HG03095 (cell line): Measurements from ENCODE around the gene CNNM1.

Experiments used
- ATAC-seq: cut with Tn5 transposase; IDR thresholded peaks from one replicate; pipeline ENCODE4 v1.9.1; 2021; ENCODE audit warnings: moderate library complexity; ENCODE audit not compliant: unreplicated experiment

Gene CNNM1

DNA sequence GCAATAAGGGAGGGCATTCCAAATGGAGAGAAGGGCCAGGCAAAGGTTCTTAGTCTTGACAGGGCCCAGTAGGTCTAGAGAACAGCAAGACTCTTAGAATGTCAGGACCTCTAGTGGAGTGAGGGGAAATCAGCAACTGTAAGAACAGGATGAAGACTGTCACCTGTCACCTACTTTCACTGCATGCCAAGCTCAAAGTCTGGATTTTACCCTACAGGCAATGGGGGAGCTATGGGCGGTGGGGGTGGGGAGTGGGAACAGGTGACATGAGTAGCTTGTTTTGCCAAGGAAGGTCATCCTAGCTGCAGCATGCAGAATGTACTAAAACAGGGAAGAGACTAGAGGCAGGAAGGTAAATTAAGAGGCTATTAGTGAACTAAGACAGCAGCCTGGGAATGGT, 82.9 kb downstream of the CNNM1 start:
- no peak for ATAC-seq

DNA sequence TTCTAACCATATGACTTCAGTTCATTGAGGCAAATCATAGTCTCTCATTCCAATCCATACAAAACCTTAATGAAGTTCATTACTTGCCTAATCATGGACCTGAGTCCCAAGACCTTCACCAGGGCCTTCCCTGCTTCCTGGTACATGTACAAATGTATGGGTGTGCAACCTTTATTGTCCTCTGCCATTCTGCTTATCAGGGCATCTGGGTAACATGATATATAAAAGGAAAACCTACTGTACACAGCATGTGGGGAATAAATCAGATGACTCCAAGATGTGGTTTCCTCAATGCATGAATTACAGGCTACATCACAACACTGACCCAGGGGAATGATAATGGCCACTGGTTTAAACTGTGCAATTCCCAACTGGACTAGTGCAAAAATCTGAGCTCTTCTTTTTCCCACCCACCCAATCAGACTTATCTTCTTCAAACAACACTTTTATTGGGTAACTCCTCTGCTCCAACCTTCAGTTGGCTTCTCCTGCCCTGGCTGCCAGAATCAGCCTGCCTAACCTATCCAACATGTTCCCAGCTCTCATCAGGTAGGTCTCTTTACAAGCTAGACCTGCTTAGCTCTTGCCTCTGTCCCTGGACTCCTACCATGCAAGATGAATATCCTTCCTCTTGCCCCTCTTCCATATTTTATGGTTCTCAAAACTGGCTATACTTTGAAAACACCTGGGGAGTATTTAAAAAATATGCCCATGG, 89.9 kb downstream of the CNNM1 start:
- no peak for ATAC-seq

DNA sequence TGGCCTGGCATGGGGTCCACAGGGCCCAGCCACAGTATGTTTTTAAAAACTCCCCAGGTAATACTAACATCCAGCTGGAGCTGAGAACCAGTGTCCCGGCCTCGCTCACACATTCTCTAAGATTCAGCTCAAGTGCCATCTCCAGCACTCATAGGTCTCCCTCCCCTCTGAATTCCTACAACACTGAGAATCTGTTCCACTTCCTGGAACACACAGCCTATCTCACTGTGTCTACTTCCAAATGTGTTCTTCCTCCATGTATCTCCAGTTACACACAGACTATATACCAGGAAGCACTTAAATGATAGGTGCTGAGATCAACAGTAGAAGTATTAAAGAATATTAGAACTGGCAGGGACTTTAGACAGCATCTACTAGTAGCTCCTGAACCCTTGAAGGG, 90.5 kb downstream of the CNNM1 start:
- ATAC-seq = no peak

DNA sequence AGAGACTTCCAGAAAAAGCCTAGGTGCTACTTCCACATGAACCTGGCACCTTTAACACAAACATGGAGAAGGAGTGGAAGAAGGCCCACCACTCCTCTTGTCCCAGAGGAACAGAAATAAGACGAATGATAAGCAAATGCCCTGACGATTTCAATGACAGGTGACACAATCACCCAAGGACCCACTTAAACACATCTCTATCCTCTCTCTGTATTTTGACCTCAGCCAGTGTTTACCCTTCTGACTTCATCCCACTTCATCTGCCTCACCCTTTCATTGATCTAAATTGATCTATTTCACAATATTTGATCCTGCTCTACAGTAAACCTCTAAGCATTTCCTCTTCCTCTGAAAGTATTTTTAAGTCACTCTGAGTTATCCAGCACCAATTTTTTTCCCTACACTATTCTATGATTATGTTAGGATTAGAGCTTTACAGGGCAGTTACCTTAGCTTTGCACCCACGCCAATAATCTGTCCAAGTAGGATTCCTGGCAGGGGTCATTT, 92.1 kb downstream of the CNNM1 start:
- ATAC-seq = no peak

DNA sequence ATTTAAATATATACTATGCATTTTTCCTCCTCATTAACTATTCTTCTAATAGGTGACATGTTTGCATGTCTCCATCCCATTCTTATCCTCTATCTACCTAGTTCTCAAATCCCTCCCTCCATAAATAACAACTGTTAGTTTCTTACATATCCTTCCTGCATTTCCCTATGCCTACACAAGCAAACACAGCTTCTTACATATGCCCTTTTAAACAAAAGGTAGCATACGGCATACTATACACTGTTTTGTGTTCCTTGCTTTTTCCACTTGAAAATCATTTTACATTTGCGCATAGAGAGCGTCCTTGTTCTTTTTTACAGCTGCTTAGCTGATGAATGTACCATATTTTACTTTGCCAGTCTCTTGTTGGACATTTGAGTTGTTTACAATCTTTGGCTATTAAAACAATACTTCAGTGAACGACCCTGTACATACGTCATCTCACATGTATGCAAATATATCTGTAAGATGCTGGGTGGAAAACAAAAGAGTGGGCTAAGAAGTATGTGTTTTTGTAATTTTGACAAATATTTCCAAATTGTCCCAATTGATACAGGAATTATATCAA, 93.5 kb downstream of the CNNM1 start:
- ATAC-seq = no peak

DNA sequence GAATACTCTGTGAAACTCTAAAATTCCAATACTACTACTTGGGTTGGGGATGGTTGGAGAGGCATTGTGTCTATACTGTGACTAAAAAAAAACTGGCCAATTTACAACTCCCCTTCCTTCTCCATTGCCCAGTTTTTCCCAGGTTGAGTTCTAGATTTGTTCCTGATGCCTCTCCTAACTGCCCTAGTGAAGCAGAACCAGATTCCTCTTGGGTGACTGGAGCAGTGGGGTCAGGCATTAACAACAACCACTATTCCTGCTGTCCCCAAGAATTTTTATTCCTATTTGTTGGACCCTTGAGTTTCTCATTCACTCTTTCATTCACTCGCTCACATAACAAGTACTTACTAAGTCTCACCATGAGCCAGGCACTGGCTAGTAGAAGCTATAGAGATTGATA, 95.5 kb downstream of the CNNM1 start:
- no peak for ATAC-seq

DNA sequence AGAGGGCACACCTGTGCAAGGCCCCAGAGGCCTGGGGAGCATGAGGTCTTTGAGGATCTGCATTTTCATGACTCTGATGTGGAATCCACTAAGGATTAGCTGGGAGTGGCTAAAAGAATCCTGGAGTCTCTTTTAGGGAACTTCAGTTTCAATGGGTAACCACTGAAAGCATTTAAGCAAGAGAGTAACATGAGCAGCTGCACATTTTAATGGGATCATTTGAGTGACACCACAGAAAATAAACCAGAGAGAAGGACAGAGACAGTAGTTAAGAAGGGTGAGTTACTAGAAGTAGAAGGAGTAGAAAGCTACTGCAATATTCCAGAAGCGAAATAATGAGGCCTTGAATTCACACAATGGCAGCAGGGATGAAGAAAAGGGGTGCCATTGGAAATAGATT, 96.0 kb downstream of the CNNM1 start:
- no peak for ATAC-seq

DNA sequence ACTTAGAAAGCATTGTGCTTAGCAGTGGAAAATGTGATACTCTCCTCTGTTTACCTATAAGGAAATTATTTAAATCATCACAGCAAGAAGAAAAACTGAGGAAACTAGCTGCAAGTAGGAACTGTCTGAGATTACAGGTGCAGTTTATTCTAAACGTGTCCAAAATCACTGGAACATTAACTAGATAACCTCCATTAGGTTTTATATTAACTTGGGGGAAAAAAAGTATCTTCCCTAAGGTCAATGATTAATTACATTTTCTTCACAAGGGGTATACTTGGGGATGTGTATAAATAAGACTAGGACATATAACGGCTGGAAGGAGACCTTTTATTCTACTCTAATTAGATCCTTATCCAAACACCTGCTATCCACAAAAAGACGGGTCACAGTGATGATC, 97.5 kb downstream of the CNNM1 start:
- ATAC-seq = no peak

DNA sequence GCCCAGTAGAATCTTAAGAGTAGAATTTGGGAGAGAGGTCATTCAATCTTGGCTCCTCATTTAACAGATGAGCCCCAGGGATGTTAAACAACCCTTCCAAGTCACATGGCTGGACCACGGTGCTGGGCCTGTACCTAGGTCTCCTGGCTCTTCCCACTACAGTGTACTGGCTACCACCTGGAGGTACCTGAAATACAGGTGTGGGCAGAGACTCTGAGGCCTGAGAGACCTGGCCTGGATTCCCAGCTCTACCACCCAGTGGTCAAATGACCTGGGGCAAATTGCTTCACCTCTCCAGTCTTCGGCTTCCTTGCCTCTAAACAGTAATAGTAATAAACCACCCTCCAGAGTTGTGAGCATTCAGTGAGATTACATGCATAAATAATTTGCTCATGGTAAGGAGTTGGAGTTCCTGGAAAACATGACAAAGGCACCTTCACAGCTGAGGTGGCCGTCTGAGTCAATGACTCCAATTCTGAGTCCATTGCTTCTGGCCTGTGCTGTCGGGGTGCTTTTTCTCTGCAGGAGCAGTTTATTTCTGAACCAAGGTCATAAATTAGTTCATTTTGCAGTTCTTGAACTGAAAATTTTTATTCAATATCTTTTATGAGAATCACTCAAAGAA, 98.5 kb downstream of the CNNM1 start:
- ATAC-seq = no peak

DNA sequence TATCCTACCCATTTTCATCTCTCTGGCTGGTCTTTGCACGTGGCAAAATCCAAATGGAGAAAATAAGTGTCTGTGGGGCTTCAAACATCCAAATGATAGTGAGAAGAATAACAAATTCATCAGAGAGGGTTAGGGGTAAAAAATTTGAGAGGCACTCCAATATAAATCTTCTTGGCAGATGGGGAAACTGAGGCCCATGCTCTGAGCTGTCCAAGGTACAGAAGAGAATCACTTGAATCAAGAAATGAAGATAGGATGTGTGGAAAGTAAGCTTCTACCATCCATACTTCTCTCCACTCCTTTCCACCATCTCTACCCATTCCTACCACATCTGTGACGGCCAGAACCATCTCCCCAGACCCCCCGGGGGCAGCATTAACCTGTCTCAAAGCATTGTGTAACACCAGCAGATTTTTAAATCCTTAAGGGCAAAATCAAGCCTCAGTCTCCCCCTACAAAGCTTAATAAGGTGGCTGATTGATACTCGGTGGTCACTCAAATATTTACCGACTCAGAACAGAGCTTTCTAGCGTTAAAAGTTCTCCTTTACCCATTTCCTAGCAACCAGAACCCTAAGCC, 100.5 kb downstream of the CNNM1 start:
- ATAC-seq = no peak

DNA sequence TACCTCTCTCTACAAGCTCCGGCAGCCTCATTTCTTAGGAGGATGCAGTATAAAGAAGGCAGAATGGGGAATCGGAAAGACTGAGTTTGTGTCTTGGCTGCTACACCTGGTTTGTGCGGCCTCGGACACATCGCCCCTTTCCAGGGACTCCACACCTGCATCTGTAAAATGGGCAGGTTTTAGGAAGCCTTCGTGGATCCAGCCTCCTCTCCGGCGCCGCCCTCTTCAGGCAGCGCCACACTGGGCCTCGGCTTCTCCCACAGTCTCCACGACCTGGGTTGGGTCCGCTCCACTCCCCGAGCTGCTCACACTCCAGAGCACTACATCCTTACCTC, 100.9 kb downstream of the CNNM1 start:
- peak; percentile 11 for ATAC-seq

DNA sequence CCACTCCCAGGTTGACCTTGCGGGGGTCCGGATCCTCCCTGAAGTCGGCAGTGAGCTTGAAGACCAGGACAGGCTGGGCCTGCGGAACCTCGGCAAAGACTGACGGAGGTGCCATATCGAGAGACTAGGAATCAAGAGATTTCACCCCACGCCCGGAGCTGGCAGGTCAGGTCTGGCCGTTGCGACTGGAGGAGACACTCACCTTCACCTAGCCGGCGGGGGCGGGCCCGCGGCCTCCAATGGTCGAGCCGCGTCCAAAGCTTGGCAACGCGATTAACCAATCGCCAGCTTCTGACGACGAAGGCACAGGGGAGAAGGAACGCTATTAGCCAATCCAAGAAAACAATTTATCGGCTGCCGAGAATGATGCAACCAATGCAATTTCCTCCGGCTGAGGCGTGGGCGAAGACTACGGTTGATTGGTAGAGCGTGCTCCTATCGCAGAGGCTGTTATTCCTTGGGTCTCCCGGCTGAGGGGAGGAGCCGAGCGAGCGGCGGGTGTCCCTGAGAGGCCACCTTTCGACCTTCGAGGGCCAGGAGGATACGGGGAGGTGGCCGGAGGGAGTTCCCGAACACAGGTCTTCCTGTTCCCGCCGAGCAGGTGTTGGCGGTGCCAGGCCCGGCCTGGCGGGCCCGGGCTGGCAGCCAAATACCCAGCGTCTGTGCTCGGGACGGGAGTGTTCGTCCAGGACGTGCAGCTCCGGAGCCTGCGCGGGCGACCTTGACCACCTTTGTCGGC, 101.5 kb downstream of the CNNM1 start, which contains the start of gene GOT1:
GOT1 (minus strand) TSS at position 174 of the 739 bp plus-strand sequence; CDS start at position 115, 59 bp downstream.
- ATAC-seq = peak; percentile 96

DNA sequence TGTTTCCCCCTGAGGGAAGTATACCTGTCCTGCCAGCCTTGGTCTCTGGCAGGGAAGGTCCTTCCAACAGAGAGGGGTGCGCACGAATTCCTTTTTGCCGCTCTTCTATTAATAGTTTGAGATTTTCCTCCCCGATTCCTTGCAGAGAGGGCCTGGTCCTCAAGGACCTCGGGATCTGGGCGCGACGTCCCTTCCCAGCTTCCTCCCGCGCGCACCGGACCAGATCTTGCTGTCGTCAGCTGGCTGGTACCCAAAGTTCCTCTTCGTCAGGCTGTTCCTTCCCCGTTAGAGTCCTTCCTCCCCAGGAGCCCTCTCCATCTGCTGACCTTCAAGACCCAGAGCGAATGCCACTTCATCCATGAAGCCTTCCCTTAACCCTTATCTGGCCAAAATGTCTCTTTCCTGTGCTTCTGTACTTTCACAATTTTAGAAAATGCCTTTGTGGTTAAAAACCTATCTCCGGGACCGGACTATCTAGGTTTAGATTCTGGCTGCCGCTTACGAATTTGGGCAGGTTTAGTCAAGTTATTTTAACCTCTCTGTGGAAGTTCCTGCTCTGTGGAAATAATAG, 102.1 kb downstream of the CNNM1 start:
- no peak for ATAC-seq

DNA sequence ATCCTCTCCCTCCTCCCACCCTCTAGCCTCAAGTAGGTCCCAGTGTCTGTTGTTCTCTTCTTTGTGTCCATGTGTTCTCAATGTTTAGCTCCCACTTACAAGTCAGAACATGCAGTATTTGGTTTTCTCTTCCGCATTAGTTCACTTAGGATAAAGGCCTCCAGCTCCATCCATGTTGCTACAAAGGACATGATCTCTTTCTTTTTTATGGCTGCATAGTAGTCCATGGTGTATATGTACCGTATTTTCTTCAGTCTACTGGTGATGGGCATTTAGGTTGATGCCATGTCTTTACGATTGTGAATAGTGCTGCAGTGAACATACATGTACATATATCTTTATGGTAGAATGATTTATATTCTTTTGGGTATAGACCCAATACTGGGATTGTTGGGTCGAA, 102.9 kb downstream of the CNNM1 start:
- ATAC-seq = no peak

DNA sequence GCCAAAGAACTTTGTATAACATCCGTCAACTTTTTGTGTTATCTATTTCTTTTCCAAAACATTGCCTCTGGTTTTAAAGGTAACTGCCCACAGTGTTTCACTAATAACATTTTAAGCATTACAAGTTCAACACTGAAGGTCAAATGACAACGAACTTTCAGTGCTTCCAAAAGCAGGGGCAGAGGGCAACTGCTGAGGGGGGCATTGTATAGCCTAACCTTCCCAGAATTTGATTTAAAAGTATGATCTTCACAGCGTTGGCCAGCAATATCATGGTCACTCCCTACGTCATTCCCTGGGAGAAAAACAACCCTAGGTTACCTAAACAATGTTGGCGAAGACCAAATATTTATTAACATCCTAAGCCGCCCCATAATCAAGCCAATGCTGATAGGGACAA, 103.7 kb downstream of the CNNM1 start:
- ATAC-seq = no peak

DNA sequence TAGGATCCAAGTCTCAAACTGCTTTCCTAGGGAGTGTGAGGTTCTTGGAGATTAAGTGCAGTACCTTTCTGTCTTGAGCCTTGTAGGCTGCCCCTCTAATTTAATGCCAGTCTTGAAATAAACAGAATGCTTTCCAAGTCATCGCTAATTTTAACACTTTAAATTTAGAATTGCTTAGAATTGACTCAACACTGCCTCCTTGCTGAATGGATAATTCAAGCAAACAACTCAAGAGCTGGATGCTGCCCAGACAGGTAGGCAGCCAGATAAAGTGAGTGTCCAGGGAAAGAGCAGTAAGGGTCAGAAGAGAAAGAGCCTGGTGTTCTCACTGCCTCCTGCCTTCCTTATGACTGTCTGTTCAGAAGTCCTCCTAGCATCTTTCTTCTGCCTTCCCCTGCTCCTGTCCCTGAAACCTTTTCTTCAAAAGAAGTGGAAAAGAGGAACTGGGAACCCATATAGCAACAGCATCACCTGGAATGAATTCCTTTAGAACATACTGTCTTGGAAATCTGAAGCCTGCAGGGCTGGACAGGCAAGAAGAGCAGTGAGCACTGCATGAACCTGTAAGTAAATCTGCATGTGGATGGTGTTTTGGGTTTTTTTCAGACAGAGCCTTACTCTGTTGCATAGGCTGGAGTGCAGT, 104.3 kb downstream of the CNNM1 start:
- ATAC-seq = no peak

DNA sequence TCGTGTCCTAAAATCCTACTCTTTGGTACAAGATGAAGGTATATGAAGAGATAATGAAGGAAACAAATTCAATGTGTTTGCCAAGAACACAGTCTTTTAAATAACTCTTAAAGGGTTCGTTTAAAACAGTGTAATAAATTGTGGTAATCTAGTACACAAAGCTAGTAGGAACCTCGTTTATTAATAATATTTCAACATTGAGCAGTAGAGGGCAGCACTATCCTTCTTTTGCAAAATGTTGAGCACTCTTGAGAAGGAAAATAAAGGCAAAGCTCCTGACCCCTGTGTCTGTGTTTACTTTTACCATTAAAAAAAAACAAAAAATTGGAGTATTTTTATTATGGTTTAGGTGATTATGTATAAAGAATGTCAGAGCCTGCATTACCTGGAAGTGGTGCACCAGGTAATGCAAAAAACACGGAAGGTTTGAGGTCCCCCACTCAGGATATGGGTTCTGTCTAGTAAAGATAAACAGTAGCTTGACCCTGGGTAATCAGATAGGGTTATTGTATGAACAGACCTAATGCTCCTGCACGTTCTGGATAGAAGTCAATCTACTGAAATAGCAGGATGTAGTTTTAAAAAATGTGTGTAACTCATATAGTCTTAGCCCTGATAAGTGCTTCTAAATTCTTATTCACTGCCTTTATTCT, 107.0 kb downstream of the CNNM1 start:
- ATAC-seq = no peak

DNA sequence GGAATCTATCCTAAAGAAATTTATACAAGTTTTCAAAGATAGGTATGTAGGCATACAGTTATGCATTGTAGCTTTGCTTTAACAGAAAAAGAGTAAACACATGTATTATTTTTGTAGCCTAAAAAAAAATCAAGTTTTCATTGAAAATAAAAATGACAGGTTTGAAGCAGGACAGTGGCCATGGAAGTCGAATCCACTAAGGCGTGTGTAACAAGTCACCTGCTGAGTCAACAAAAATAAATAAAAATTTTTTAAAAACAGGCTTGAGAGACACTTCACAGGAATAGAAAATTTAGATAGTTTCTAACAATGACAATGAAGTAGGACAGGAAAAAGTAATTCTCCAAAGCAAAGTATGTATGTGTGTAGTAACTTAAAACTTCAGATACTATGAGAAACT, 109.7 kb downstream of the CNNM1 start:
- no peak for ATAC-seq

DNA sequence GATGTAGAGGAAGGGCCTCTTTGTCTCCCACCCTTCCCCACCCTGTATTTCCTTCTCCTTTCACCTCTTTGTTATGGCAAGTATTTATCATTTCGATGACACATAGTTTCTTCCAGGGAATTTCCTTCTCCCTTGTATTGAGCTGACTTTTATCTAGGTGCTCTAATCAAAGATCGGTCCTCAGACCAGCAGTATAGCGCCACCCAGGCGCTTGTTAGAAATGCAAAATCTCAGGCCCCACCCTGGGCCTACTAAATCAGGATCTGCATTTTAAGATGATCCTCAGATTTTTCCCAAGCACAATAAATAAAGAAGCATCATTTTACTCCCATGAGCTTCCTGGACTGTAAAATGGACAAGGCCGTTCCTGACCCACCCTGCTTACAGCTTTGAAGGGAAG, 113.2 kb downstream of the CNNM1 start:
- no peak for ATAC-seq

DNA sequence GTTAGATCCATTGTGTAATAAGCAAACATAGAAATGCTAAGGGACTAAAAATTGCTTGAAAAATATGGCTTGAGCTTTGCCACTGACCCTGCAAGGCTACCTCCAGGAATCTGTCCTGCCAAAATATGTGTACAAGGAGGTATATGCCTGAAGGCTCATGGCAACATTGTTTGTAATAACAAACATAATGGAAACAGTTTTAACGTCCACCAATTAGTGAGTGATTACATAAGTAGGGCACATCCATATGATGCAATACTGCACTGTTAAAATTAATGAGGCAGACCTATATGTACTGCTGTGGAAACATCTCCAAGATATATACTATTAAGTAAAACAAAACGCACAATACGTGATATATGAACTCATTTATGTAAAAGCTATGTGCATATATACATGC, 114.3 kb downstream of the CNNM1 start:
- ATAC-seq = no peak
